HEK293 (cell line): Measurements from ENCODE around the gene COL5A1.

Experiments
- GLIS1 ChIP-seq: fragments of 450-650 bp; formaldehyde crosslinking; IDR thresholded peaks from 2 replicates; pipeline ENCODE4 v1.5.1; 2016; ENCODE audit warnings: missing biosample characterization, missing genetic modification characterization
- MZF1 ChIP-seq: fragments of 450-650 bp; formaldehyde crosslinking; IDR thresholded peaks from 2 replicates; pipeline ENCODE4 v1.5.1; 2017; ENCODE audit warnings: missing biosample characterization, missing genetic modification characterization, borderline replicate concordance
- OSR2 ChIP-seq: fragments of 450-650 bp; formaldehyde crosslinking; IDR thresholded peaks from 2 replicates; pipeline ENCODE4 v1.5.1; 2016; ENCODE audit warnings: missing biosample characterization, missing genetic modification characterization
- RBAK ChIP-seq: fragments of 450-650 bp; formaldehyde crosslinking; IDR thresholded peaks from 2 replicates; pipeline ENCODE4 v1.5.1; 2016; ENCODE audit warnings: missing biosample characterization, missing genetic modification characterization
- ZBTB17 ChIP-seq: fragments of 450-650 bp; formaldehyde crosslinking; IDR thresholded peaks from 2 replicates; pipeline ENCODE4 v1.5.1; 2016; ENCODE audit warnings: missing biosample characterization, missing genetic modification characterization
- ZBTB21 ChIP-seq: fragments of 450-650 bp; formaldehyde crosslinking; IDR thresholded peaks from 2 replicates; pipeline ENCODE4 v1.5.1; 2017; ENCODE audit warnings: missing biosample characterization, missing genetic modification characterization
- ZFP3 ChIP-seq: fragments of 450-650 bp; formaldehyde crosslinking; IDR thresholded peaks from 2 replicates; pipeline ENCODE4 v1.5.1; 2016; ENCODE audit warnings: low read depth, missing biosample characterization, missing genetic modification characterization
- ZIC2 ChIP-seq: fragments of 450-650 bp; formaldehyde crosslinking; IDR thresholded peaks from 2 replicates; pipeline ENCODE4 v1.5.1; 2016; ENCODE audit warnings: missing biosample characterization, missing genetic modification characterization
- ZNF146 ChIP-seq: fragments of 450-650 bp; formaldehyde crosslinking; IDR thresholded peaks from 2 replicates; pipeline ENCODE4 v1.5.1; 2016; ENCODE audit warnings: missing biosample characterization, missing genetic modification characterization
- ZNF2 ChIP-seq: fragments of 450-650 bp; formaldehyde crosslinking; IDR thresholded peaks from 2 replicates; pipeline ENCODE4 v1.5.1; 2016; ENCODE audit warnings: missing biosample characterization, missing genetic modification characterization
- ZNF211 ChIP-seq: fragments of 450-650 bp; formaldehyde crosslinking; IDR thresholded peaks from 2 replicates; pipeline ENCODE4 v1.5.1; 2016; ENCODE audit warnings: low read depth, missing biosample characterization, missing genetic modification characterization
- ZNF248 ChIP-seq: fragments of 450-650 bp; formaldehyde crosslinking; IDR thresholded peaks from 2 replicates; pipeline ENCODE4 v1.5.1; 2017; ENCODE audit warnings: missing biosample characterization, missing genetic modification characterization
- ZNF266 ChIP-seq: fragments of 450-650 bp; formaldehyde crosslinking; IDR thresholded peaks from 2 replicates; pipeline ENCODE4 v1.5.1; 2016; ENCODE audit warnings: missing biosample characterization, missing genetic modification characterization, low read depth
- ZNF341 ChIP-seq: fragments of 450-650 bp; formaldehyde crosslinking; IDR thresholded peaks from 2 replicates; pipeline ENCODE4; 2016; ENCODE audit warnings: low read depth, missing biosample characterization, missing genetic modification characterization
- ZNF423 ChIP-seq: fragments of 450-650 bp; formaldehyde crosslinking; IDR thresholded peaks from 2 replicates; pipeline ENCODE4 v1.5.1; 2016; ENCODE audit warnings: missing biosample characterization, missing genetic modification characterization
- ZNF548 ChIP-seq: fragments of 450-650 bp; formaldehyde crosslinking; IDR thresholded peaks from 2 replicates; pipeline ENCODE4 v1.5.1; 2016; ENCODE audit warnings: missing biosample characterization, missing genetic modification characterization
- ZNF660 ChIP-seq: fragments of 450-650 bp; IDR thresholded peaks from 2 replicates; pipeline ENCODE4 v1.5.1; 2018; ENCODE audit warnings: missing biosample characterization, mild to moderate bottlenecking, missing genetic modification characterization
- ZNF701 ChIP-seq: fragments of 450-650 bp; formaldehyde crosslinking; IDR thresholded peaks from 2 replicates; pipeline ENCODE4 v1.5.1; 2016; ENCODE audit warnings: missing biosample characterization, missing genetic modification characterization
- ZNF785 ChIP-seq: fragments of 450-650 bp; formaldehyde crosslinking; IDR thresholded peaks from 2 replicates; pipeline ENCODE4 v1.5.1; 2016; ENCODE audit warnings: missing biosample characterization, missing genetic modification characterization
- TF ChIP-seq, protein P1 (sequence below): fragments of 450-650 bp; formaldehyde crosslinking; IDR thresholded peaks from 2 replicates; pipeline ENCODE4 v1.5.1; 2017; ENCODE audit warnings: missing biosample characterization, missing genetic modification characterization
- TF ChIP-seq, protein P2 (sequence below): fragments of 450-650 bp; formaldehyde crosslinking; IDR thresholded peaks from 2 replicates; pipeline ENCODE4 v1.5.1; 2016; ENCODE audit warnings: missing biosample characterization, missing genetic modification characterization
- TF ChIP-seq, protein P3 (sequence below): fragments of 450-650 bp; formaldehyde crosslinking; IDR thresholded peaks from 2 replicates; pipeline ENCODE4 v1.5.1; 2016; ENCODE audit warnings: missing biosample characterization, missing genetic modification characterization
- TF ChIP-seq, protein P4 (sequence below): fragments of 450-650 bp; formaldehyde crosslinking; conservative IDR thresholded peaks from 2 replicates; pipeline ENCODE4 v1.5.1; 2016; ENCODE audit warnings: low read depth, missing biosample characterization, missing genetic modification characterization

The COL5A1 gene

DNA sequence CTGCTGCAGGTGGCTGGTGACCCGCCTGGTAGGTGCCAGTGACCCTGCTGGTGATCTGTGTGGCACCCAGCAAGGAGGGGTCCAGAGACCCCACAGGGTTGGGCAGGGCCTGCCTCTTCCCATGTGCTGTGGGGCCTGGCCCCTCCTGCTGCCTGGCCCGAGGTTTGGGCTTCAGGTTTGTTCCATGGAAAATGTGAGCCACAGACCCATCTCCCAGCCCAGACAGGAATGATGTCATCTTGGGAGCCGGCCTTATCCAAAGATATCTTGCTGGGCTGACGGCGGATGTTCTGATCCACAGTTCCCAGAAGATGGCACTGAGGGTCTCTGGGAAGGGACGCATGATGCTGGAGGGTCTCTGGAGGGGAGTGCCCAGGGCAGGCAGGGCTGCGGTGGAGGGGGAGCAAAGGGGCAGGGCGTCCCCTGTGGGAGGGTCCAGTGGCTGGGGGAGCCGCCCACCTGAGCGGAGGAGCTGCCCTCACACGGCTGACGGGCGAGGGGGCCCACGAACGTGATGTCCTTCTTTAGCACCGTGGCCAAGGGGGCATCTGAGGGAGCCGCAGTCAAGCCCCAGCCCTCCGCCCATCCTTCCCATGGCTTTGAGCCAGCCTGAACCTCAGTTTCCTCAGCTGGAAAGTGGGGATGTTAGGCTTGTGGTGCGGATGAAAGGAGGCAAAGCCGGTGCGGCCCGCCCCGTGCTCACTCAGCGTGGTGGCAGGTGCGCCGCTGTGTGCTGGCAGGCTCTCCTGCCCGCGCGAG lies 68.1 kb downstream of the COL5A1 start (continued):
- TF ChIP-seq ZNF248 (tag by site-specific recombination) (no peak), ZNF266 (no peak), ZNF2 (tag by site-specific recombination) (no peak), GLIS1 (tag by site-specific recombination) (peak; percentile 33), ZBTB17 (tag by site-specific recombination) (no peak), RBAK (tag by site-specific recombination) (no peak), ZNF146 (tag by site-specific recombination) (no peak), ZNF423 (tag by site-specific recombination) (no peak), ZNF701 (no peak), ZNF660 (tag by site-specific recombination) (no peak), OSR2 (tag by site-specific recombination) (no peak), ZNF341 (no peak), ZIC2 (peak; percentile 59), ZBTB21 (no peak), ZNF211 (no peak), ZNF548 (tag by site-specific recombination) (no peak), MZF1 (tag by site-specific recombination) (no peak), ZNF785 (tag by site-specific recombination) (no peak), ZFP3 (tag by site-specific recombination) (no peak)
- TF ChIP-seq, protein P1, sequence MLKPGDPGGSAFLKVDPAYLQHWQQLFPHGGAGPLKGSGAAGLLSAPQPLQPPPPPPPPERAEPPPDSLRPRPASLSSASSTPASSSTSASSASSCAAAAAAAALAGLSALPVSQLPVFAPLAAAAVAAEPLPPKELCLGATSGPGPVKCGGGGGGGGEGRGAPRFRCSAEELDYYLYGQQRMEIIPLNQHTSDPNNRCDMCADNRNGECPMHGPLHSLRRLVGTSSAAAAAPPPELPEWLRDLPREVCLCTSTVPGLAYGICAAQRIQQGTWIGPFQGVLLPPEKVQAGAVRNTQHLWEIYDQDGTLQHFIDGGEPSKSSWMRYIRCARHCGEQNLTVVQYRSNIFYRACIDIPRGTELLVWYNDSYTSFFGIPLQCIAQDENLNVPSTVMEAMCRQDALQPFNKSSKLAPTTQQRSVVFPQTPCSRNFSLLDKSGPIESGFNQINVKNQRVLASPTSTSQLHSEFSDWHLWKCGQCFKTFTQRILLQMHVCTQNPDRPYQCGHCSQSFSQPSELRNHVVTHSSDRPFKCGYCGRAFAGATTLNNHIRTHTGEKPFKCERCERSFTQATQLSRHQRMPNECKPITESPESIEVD (tag by site-specific recombination), result no peak
- TF ChIP-seq, protein P2, sequence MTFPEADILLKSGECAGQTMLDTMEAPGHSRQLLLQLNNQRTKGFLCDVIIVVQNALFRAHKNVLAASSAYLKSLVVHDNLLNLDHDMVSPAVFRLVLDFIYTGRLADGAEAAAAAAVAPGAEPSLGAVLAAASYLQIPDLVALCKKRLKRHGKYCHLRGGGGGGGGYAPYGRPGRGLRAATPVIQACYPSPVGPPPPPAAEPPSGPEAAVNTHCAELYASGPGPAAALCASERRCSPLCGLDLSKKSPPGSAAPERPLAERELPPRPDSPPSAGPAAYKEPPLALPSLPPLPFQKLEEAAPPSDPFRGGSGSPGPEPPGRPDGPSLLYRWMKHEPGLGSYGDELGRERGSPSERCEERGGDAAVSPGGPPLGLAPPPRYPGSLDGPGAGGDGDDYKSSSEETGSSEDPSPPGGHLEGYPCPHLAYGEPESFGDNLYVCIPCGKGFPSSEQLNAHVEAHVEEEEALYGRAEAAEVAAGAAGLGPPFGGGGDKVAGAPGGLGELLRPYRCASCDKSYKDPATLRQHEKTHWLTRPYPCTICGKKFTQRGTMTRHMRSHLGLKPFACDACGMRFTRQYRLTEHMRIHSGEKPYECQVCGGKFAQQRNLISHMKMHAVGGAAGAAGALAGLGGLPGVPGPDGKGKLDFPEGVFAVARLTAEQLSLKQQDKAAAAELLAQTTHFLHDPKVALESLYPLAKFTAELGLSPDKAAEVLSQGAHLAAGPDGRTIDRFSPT, result peak; percentile 58
- TF ChIP-seq, protein P3, sequence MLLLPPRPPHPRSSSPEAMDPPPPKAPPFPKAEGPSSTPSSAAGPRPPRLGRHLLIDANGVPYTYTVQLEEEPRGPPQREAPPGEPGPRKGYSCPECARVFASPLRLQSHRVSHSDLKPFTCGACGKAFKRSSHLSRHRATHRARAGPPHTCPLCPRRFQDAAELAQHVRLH (tag by site-specific recombination), result no peak
- TF ChIP-seq, protein P4, sequence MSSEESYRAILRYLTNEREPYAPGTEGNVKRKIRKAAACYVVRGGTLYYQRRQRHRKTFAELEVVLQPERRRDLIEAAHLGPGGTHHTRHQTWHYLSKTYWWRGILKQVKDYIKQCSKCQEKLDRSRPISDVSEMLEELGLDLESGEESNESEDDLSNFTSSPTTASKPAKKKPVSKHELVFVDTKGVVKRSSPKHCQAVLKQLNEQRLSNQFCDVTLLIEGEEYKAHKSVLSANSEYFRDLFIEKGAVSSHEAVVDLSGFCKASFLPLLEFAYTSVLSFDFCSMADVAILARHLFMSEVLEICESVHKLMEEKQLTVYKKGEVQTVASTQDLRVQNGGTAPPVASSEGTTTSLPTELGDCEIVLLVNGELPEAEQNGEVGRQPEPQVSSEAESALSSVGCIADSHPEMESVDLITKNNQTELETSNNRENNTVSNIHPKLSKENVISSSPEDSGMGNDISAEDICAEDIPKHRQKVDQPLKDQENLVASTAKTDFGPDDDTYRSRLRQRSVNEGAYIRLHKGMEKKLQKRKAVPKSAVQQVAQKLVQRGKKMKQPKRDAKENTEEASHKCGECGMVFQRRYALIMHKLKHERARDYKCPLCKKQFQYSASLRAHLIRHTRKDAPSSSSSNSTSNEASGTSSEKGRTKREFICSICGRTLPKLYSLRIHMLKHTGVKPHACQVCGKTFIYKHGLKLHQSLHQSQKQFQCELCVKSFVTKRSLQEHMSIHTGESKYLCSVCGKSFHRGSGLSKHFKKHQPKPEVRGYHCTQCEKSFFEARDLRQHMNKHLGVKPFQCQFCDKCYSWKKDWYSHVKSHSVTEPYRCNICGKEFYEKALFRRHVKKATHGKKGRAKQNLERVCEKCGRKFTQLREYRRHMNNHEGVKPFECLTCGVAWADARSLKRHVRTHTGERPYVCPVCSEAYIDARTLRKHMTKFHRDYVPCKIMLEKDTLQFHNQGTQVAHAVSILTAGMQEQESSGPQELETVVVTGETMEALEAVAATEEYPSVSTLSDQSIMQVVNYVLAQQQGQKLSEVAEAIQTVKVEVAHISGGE (tag by site-specific recombination), result no peak
